PC-9 (cell line): Measurements from ENCODE around the gene MYO1F. TPM values are rescaled to one million over a fixed set of nuclear protein-coding genes. Genes with fewer than 3 reads are reported as not detected.
"Not testable (repeated sequence)": the region's sequence is repeated elsewhere in the genome, so short reads cannot be mapped to it uniquely, and the experiment has no call there.

ENCODE experiments used
- BruUV-seq: library from RNA; stranded (reverse); fragments of 400-500 nt; replicated peaks from 2 replicates; lab custom pipeline; 2021; lab: Mats Ljungman, UMichigan
- CTCF ChIA-PET: fragments of 300-600 bp; sonication (Branson Sonifier 250); formaldehyde crosslinking; loops from one replicate; lab custom pipeline; 2022; ENCODE audit warnings: antibody characterized with exemption; lab: Charles Lee
- POLR2A ChIA-PET: fragments of 300-600 bp; sonication (Branson Sonifier 250); formaldehyde crosslinking; loops from one replicate; lab custom pipeline; 2022; ENCODE audit warnings: antibody characterized with exemption; ENCODE audit not compliant: unreplicated experiment; lab: Charles Lee
- DNase-seq, 2 experiments: peaks; one replicate each; pipeline versions ENCODE4 v3.0.0 to v3.0.0-alpha.2; 2015 to 2022; ENCODE audit warnings: mixed read lengths in 1 of 2
- H2AFZ ChIP-seq: fragments of 200-600 bp; sonication (generic); 2 replicates; pipeline ENCODE4 v1.8.1; 2017; ENCODE audit warnings: antibody characterized with exemption
- H3F3A ChIP-seq: fragments of 200-600 bp; sonication (generic); 2 replicates; pipeline ENCODE4 v1.8.1; 2017; ENCODE audit warnings: antibody characterized with exemption, mild to moderate bottlenecking, low read depth; ENCODE audit not compliant: insufficient read depth
- H3K27ac ChIP-seq: fragments of 200-600 bp; sonication (generic); 2 replicates; pipeline ENCODE4 v1.6.1; 2016; ENCODE audit warnings: mixed run types
- H3K27me3 ChIP-seq: fragments of 200-600 bp; sonication (generic); 2 replicates; pipeline ENCODE4 v1.6.1; 2016; ENCODE audit warnings: low read depth, mixed run types; ENCODE audit not compliant: insufficient read depth
- H3K36me3 ChIP-seq: fragments of 200-600 bp; sonication (generic); 2 replicates; pipeline ENCODE4 v1.6.1; 2016; ENCODE audit warnings: low read depth, mixed run types
- H3K4me1 ChIP-seq: fragments of 200-600 bp; sonication (generic); replicated peaks from 2 replicates; pipeline ENCODE4 v1.6.1; 2016; ENCODE audit warnings: mixed run types; ENCODE audit not compliant: insufficient read depth
- H3K4me2 ChIP-seq: fragments of 200-600 bp; sonication (generic); 2 replicates; pipeline ENCODE4 v1.6.1; 2017; ENCODE audit warnings: mixed run types
- H3K4me3 ChIP-seq: fragments of 200-600 bp; sonication (generic); 2 replicates; pipeline ENCODE4 v1.6.1; 2016; ENCODE audit warnings: mixed run types
- H3K79me2 ChIP-seq: fragments of 200-600 bp; sonication (generic); 2 replicates; pipeline ENCODE4 v1.6.1; 2017; ENCODE audit warnings: low read depth, mixed run types
- H3K9me2 ChIP-seq: fragments of 200-600 bp; sonication (generic); 2 replicates; pipeline ENCODE4 v1.8.1; 2017; ENCODE audit warnings: mild to moderate bottlenecking; ENCODE audit not compliant: insufficient read depth
- H3K9me3 ChIP-seq: fragments of 200-600 bp; sonication (generic); 2 replicates; pipeline ENCODE4 v1.8.1; 2016; ENCODE audit warnings: low read depth; ENCODE audit not compliant: insufficient read depth
- H4K20me1 ChIP-seq: fragments of 200-600 bp; sonication (generic); 2 replicates; pipeline ENCODE4 v1.8.1; 2017; ENCODE audit not compliant: insufficient read depth
- EZH2 ChIP-seq: fragments of 200-600 bp; sonication (generic); IDR thresholded peaks from 2 replicates; pipeline ENCODE4 v1.8.0; 2017; ENCODE audit warnings: antibody characterized with exemption, low read depth
- intact Hi-C: fragments of 100-400 bp; cut with micrococcal nuclease; formaldehyde crosslinking; loops from one replicate; pipeline ENCODE4 v1.10.0; 2022; ENCODE audit not compliant: unreplicated experiment
- total RNA-seq: library from RNA; stranded (reverse); gene quantifications from 2 replicates; pipeline ENCODE4 v1.2.3, GENCODE V29; 2021
- TF ChIP-seq, protein P1 (sequence below): fragments of 200-600 bp; sonication (generic); conservative IDR thresholded peaks from 2 replicates; pipeline ENCODE4 v1.6.1; 2017; ENCODE audit warnings: mixed run types, antibody characterized with exemption, mild to moderate bottlenecking, moderate library complexity

MYO1F gene
- total RNA-seq, 1 experiment from 2014 or later = 1.3 TPM

GRCh38 chr19:8618751-8619150, 41.5 kb upstream of the MYO1F start:
- DNase-seq = no peak
- Histone ChIP-seq H3K79me2 (no peaks in the 10 kb centered on the region), H3K27ac (no peak overlapping the region), H3K4me3 (no peak overlapping the region), H3K4me1 (no peaks in the 10 kb centered on the region), H3K27me3 (peaks cover 23% of the 10 kb centered on the region; the same call in 1 of the 2 replicates), H3K9me3 (no peaks in the 10 kb centered on the region), H4K20me1 (no peaks in the 10 kb centered on the region), H3K36me3 (no peaks in the 10 kb centered on the region), H3K4me2 (no peak overlapping the region), H3K9me2 (no peaks in the 10 kb centered on the region), H2AFZ (no peak overlapping the region), H3F3A (peaks cover 3% of the 10 kb centered on the region; the same call in 1 of the 2 replicates)
- POLR2A ChIA-PET = no interaction called here
- no TSS peak for BruUV-seq
- intact Hi-C loops = no loop called here
- TF ChIP-seq, protein P1, sequence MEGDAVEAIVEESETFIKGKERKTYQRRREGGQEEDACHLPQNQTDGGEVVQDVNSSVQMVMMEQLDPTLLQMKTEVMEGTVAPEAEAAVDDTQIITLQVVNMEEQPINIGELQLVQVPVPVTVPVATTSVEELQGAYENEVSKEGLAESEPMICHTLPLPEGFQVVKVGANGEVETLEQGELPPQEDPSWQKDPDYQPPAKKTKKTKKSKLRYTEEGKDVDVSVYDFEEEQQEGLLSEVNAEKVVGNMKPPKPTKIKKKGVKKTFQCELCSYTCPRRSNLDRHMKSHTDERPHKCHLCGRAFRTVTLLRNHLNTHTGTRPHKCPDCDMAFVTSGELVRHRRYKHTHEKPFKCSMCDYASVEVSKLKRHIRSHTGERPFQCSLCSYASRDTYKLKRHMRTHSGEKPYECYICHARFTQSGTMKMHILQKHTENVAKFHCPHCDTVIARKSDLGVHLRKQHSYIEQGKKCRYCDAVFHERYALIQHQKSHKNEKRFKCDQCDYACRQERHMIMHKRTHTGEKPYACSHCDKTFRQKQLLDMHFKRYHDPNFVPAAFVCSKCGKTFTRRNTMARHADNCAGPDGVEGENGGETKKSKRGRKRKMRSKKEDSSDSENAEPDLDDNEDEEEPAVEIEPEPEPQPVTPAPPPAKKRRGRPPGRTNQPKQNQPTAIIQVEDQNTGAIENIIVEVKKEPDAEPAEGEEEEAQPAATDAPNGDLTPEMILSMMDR = no peak
- no peak for TF ChIP-seq EZH2
- CTCF ChIA-PET = no interaction called here

GRCh38 chr19:8617984-8618383, 40.7 kb upstream of the MYO1F start:
- Histone ChIP-seq H3F3A (peaks cover 3% of the 10 kb centered on the region; the same call in 1 of the 2 replicates), H3K4me3 (no peak overlapping the region), H3K4me1 (no peaks in the 10 kb centered on the region), H3K4me2 (no peak overlapping the region), H2AFZ (no peak overlapping the region), H3K27ac (no peak overlapping the region), H3K9me3 (no peaks in the 10 kb centered on the region), H4K20me1 (no peaks in the 10 kb centered on the region), H3K27me3 (peaks cover 23% of the 10 kb centered on the region; the same call in 1 of the 2 replicates), H3K36me3 (no peaks in the 10 kb centered on the region), H3K9me2 (no peaks in the 10 kb centered on the region), H3K79me2 (no peaks in the 10 kb centered on the region)
- no peak for TF ChIP-seq EZH2
- TF ChIP-seq, protein P1 = no peak
- DNase-seq = no peak
- intact Hi-C loops = no loop called here
- CTCF ChIA-PET = no interaction called here
- POLR2A ChIA-PET = no interaction called here
- no TSS peak for BruUV-seq

GRCh38 chr19:8617325-8617724, 40.1 kb upstream of the MYO1F start:
- intact Hi-C loops, H3K27ac ChIP-seq, CTCF ChIA-PET, H3K36me3 ChIP-seq, H4K20me1 ChIP-seq, DNase-seq, H3K9me3 ChIP-seq, POLR2A ChIA-PET, H2AFZ ChIP-seq, H3K4me1 ChIP-seq, H3K4me2 ChIP-seq, H3K4me3 ChIP-seq, H3F3A ChIP-seq, BruUV-seq, H3K9me2 ChIP-seq, H3K79me2 ChIP-seq: not testable (repeated sequence)
- H3K27me3 ChIP-seq = peaks cover 23% of the 10 kb centered on the region; the same call in 1 of the 2 replicates

- Histone ChIP-seq H3K27me3 (peaks cover 23% of the 10 kb centered on the region; the same call in 1 of the 2 replicates), H3K9me3 (no peaks in the 10 kb centered on the region), H2AFZ (no peak overlapping the region), H3K36me3 (no peaks in the 10 kb centered on the region), H3K27ac (no peak overlapping the region), H4K20me1 (no peaks in the 10 kb centered on the region), H3K4me2 (no peak overlapping the region), H3K4me3 (no peak overlapping the region), H3F3A (peaks cover 11% of the 10 kb centered on the region), H3K4me1 (no peaks in the 10 kb centered on the region), H3K9me2 (no peaks in the 10 kb centered on the region), H3K79me2 (no peaks in the 10 kb centered on the region)
- no peak for DNase-seq
- CTCF ChIA-PET = interaction anchor here (0.6 kb wide), 1 partner anchor 176 kb away, joined by 16 read pairs; no protein-coding TSS in a partner anchor
- BruUV-seq = no TSS peak
- intact Hi-C loops = no loop called here
- POLR2A ChIA-PET = no interaction called here
- TF ChIP-seq, protein P1 = no peak
- TF ChIP-seq EZH2 = no peak
Measured at GRCh38 chr19:8616861-8617260, 39.6 kb upstream of the MYO1F start.
